H1 (cell line): ENCODE results near the gene ERI3. TPM values are rescaled to one million over a fixed set of nuclear protein-coding genes. Genes with fewer than 3 reads are reported as not detected.

Source experiments
- CTCF ChIA-PET: fragments of 300-600 bp; sonication (Branson Sonifier 250); formaldehyde crosslinking; loops from one replicate; lab custom pipeline; 2021; ENCODE audit not compliant: partially characterized antibody; lab: Charles Lee
- POLR2A ChIA-PET: fragments of 300-600 bp; sonication (Branson Sonifier 250); formaldehyde crosslinking; loops from one replicate; lab custom pipeline; 2021; ENCODE audit warnings: inconsistent platforms; ENCODE audit not compliant: partially characterized antibody; lab: Charles Lee
- DNase-seq, 2 experiments: peaks; one replicate each; pipeline versions ENCODE4 v3.0.0 to v3.0.0-alpha.2; 2010 to 2022; ENCODE audit warnings: low spot score in 2 of 2, low read depth in 1 of 2, mixed read lengths in 1 of 2
- FAIRE-seq: peaks from 2 replicates; lab custom pipeline; 2011; peaks lifted over from hg19 to GRCh38; lab: Jason Lieb, UNC
- H2AFZ ChIP-seq: 2 replicates; pipeline ENCODE4 v1.8.1; 2012; ENCODE audit warnings: low read length, inconsistent platforms
- H2AK5ac ChIP-seq: 2 replicates; pipeline ENCODE4 v1.6.1; 2013; ENCODE audit warnings: low read depth, low read length
- H2BK120ac ChIP-seq: replicated peaks from 2 replicates; pipeline ENCODE3; 2013; ENCODE audit warnings: low read depth, low read length, inconsistent platforms
- H2BK12ac ChIP-seq: 2 replicates; pipeline ENCODE4 v1.6.1; 2013; ENCODE audit warnings: low read depth, low read length
- H2BK15ac ChIP-seq: 2 replicates; pipeline ENCODE4 v1.6.1; 2013; ENCODE audit warnings: low read length
- H2BK20ac ChIP-seq: 2 replicates; pipeline ENCODE4 v1.6.1; 2013; ENCODE audit warnings: low read length
- H2BK5ac ChIP-seq: 2 replicates; pipeline ENCODE4 v1.6.1; 2013; ENCODE audit warnings: low read depth, low read length
- H3K14ac ChIP-seq: 2 replicates; pipeline ENCODE4 v1.6.1; 2013; ENCODE audit warnings: inconsistent platforms; ENCODE audit not compliant: insufficient read length
- H3K18ac ChIP-seq: 2 replicates; pipeline ENCODE4 v1.6.1; 2013; ENCODE audit warnings: low read length; ENCODE audit errors: extremely low read depth
- H3K23ac ChIP-seq: 2 replicates; pipeline ENCODE4 v1.6.1; 2013; ENCODE audit warnings: inconsistent platforms; ENCODE audit not compliant: insufficient read length
- H3K23me2 ChIP-seq: 2 replicates; pipeline ENCODE4 v1.6.1; 2013; ENCODE audit warnings: low read depth, low read length
- H3K27ac ChIP-seq: 2 replicates; pipeline ENCODE4 v1.6.1; 2011; ENCODE audit warnings: low read depth, low read length, inconsistent platforms
- H3K27me3 ChIP-seq, 4 experiments: replicated peaks in 1 of 4; 1 replicate in 1 of 4; 2 replicates in 3 of 4; pipeline versions ENCODE4 v1.6.1 to v1.8.1; 2011 to 2013; ENCODE audit warnings: low read length in 3 of 4, mild to moderate bottlenecking in 3 of 4, inconsistent platforms in 2 of 4, mixed read lengths in 2 of 4, moderate library complexity in 1 of 4; ENCODE audit not compliant: control insufficient read depth in 3 of 4, insufficient read depth in 3 of 4; ENCODE audit errors: extremely low read depth in 1 of 4
- H3K36me3 ChIP-seq, 4 experiments: 2 replicates each; pipeline versions ENCODE4 v1.6.1 to v1.8.1; 2011 to 2013; ENCODE audit warnings: mild to moderate bottlenecking in 4 of 4, low read length in 3 of 4, moderate library complexity in 2 of 4, control low read depth in 1 of 4, inconsistent platforms in 1 of 4; ENCODE audit not compliant: insufficient read depth in 4 of 4, control insufficient read depth in 2 of 4
- H3K4ac ChIP-seq: replicated peaks from 2 replicates; pipeline ENCODE3; 2013; ENCODE audit warnings: low read length, low read depth, mixed read lengths, inconsistent platforms; ENCODE audit not compliant: insufficient read length
- H3K4me1 ChIP-seq, 4 experiments: replicated peaks in 1 of 4; 1 replicate in 1 of 4; 2 replicates in 3 of 4; pipeline versions ENCODE4 v1.6.1 to v1.8.1; 2011 to 2013; ENCODE audit warnings: low read length in 3 of 4, inconsistent platforms in 2 of 4, mixed read lengths in 1 of 4; ENCODE audit not compliant: insufficient read depth in 4 of 4, control insufficient read depth in 3 of 4
- H3K4me2 ChIP-seq, 2 experiments: 2 replicates each; pipeline versions ENCODE4 v1.6.1 to v1.8.1; 2011 to 2013; ENCODE audit warnings: low read depth in 2 of 2, low read length in 2 of 2, control low read depth in 1 of 2, inconsistent platforms in 1 of 2, mild to moderate bottlenecking in 1 of 2; ENCODE audit not compliant: insufficient read depth in 1 of 2
- H3K4me3 ChIP-seq, 4 experiments: fragments of 200-600, 300-600 bp in 1 of 4; sonication (generic), shearing (Covaris generic), sonication (Bioruptor Twin) in 1 of 4; 2 replicates each; pipeline versions ENCODE4 v1.5.1 to v1.8.1; 2011 to 2016; ENCODE audit warnings: low read length in 4 of 4, low read depth in 3 of 4, control low read depth in 2 of 4, inconsistent platforms in 2 of 4, mild to moderate bottlenecking in 2 of 4, mixed read lengths in 1 of 4, moderate library complexity in 1 of 4; ENCODE audit not compliant: insufficient read depth in 2 of 4; ENCODE audit errors: extremely low read depth in 1 of 4
- H3K56ac ChIP-seq: replicated peaks from 2 replicates; pipeline ENCODE3; 2013; ENCODE audit warnings: low read depth, mild to moderate bottlenecking, mixed read lengths, low read length, inconsistent platforms; ENCODE audit not compliant: insufficient read length
- H3K79me1 ChIP-seq: 2 replicates; pipeline ENCODE4 v1.6.1; 2013; ENCODE audit warnings: low read depth, low read length, control low read depth
- H3K79me2 ChIP-seq, 2 experiments: 2 replicates each; pipeline versions ENCODE4 v1.6.1 to v1.8.1; 2012 to 2013; ENCODE audit warnings: low read length in 2 of 2, mild to moderate bottlenecking in 2 of 2, inconsistent platforms in 1 of 2; ENCODE audit not compliant: insufficient read depth in 2 of 2, control insufficient read depth in 1 of 2
- H3K9ac ChIP-seq, 4 experiments: replicated peaks in 1 of 4; 1 replicate in 1 of 4; 2 replicates in 3 of 4; pipeline versions ENCODE4 v1.6.1 to v1.8.1; 2011 to 2013; ENCODE audit warnings: low read depth in 3 of 4, low read length in 3 of 4, control low read depth in 2 of 4, mild to moderate bottlenecking in 2 of 4, moderate library complexity in 2 of 4, inconsistent platforms in 1 of 4; ENCODE audit errors: extremely low read depth in 1 of 4
- H3K9me3 ChIP-seq, 2 experiments: 2 replicates each; pipeline versions ENCODE4 v1.6.1 to v1.8.1; 2012 to 2013; ENCODE audit warnings: mild to moderate bottlenecking in 2 of 2, moderate library complexity in 2 of 2, control low read depth in 1 of 2, inconsistent platforms in 1 of 2, low read depth in 1 of 2, low read length in 1 of 2, mixed read lengths in 1 of 2; ENCODE audit not compliant: insufficient read depth in 2 of 2
- H4K20me1 ChIP-seq, 2 experiments: replicated peaks in 1 of 2; 2 replicates each; pipeline versions ENCODE3 to v1.8.1; 2011 to 2013; ENCODE audit warnings: inconsistent platforms in 2 of 2, low read length in 2 of 2, mild to moderate bottlenecking in 1 of 2; ENCODE audit not compliant: insufficient read depth in 2 of 2, control insufficient read depth in 1 of 2
- H4K5ac ChIP-seq: 2 replicates; pipeline ENCODE4 v1.6.1; 2013; ENCODE audit warnings: low read length, low read depth, mixed read lengths, inconsistent platforms; ENCODE audit not compliant: insufficient read length
- H4K8ac ChIP-seq: 2 replicates; pipeline ENCODE4 v1.8.0; 2013; ENCODE audit warnings: mild to moderate bottlenecking, moderate library complexity, low read length, inconsistent platforms; ENCODE audit not compliant: insufficient read depth; ENCODE audit errors: extremely low read depth
- H4K91ac ChIP-seq: replicated peaks from 2 replicates; pipeline ENCODE3; 2013; ENCODE audit warnings: low read length, mixed read lengths, inconsistent platforms; ENCODE audit not compliant: insufficient read length
- KDM4A ChIP-seq: IDR thresholded peaks from one replicate; pipeline ENCODE4 v1.7.1; 2012; ENCODE audit warnings: low read depth, mild to moderate bottlenecking, moderate library complexity, low read length, inconsistent platforms; ENCODE audit not compliant: severe bottlenecking
- WGBS, 2 experiments: shearing (Covaris generic) in 1 of 2; methylation state at CpG; one replicate each; pipeline versions ENCODE4 v1.1.6 to v1.1.7; 2013 to 2015; ENCODE audit warnings: low lambda C conversion rate in 2 of 2, mixed read lengths in 2 of 2, inconsistent platforms in 1 of 2, low coverage in 1 of 2, missing lambda C conversion rate in 1 of 2; ENCODE audit not compliant: insufficient replicate concordance in 2 of 2, insufficient coverage in 1 of 2, insufficient read length in 1 of 2; ENCODE audit errors: extremely low coverage in 1 of 2, missing lambda C conversion rate in 1 of 2; 5-methylcytosine and 5-hydroxymethylcytosine counted together
- polyA plus RNA-seq, 7 experiments: library from polyadenylated mRNA; depleted of rRNA in 3 of 7; stranded (reverse) in 5 of 7; unstranded in 2 of 7; fragments of >200 nt in 5 of 7; fragments of 200-250 nt in 2 of 7; gene quantifications; 1 replicate in 5 of 7; 2 replicates in 1 of 7; 4 replicates in 1 of 7; pipeline versions ENCODE4 v1.2.1 to v1.2.3, GENCODE V29; 2011 to 2013; ENCODE audit warnings: missing spikeins in 2 of 7, mixed read lengths in 2 of 7
- total RNA-seq: library from RNA; stranded (reverse); fragmentation: NEBNext Ultra II Directional; extraction: Animal tissue kit (Norgen Biotek cat#: 25700); gene quantifications from 2 replicates; pipeline ENCODE4 v1.2.1, GENCODE V29; 2021
- TF ChIP-seq, protein P1 (sequence below): IDR thresholded peaks from 2 replicates; pipeline ENCODE4 v1.6.1; 2012; ENCODE audit warnings: inconsistent platforms

The ERI3 gene
- total and polyA plus RNA-seq, 2 of the 8 experiments (the other 6 are each of a cell fraction or from before 2014, with no cell fraction given), result 81.1 to 199 TPM

DNA sequence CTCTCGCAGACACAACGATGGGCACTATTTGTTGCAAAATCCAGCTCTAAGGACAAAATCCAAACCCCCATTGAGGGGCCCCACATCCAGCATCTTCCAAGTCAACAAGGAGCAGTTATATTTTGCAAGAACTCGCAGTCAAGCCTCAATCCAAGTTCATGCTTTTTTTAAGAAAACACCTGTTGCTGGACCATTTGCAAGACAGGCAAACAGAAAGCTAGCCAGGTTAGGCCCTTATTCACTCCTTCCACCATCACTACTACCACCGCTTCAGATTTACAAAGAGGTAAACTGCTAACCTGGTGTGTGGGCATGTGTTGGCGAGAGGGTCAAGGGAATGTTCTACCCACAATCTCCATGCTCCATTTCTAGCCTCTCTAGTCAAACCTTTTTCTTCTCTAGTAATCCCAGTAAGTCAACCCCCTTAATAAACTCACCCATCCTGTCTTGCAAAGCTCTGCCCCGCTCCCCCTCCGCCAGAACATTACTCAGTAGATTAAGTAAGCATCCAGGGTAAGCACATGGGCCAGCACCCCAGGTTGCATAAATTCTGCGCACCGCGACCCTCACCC, 703 bp downstream of the ERI3 start:
- Histone ChIP-seq H2AFZ (no peak overlapping the region), H2AK5ac (no peak overlapping the region), H3K79me1 (peaks cover 8% of the 10 kb centered on the region), H3K4ac (no peak overlapping the region), H3K4me2 (peak overlapping the region; percentile 78 to 87), H2BK5ac (no peak overlapping the region), H3K56ac (peak overlapping the region; percentile 17), H4K20me1 (no peaks in the 10 kb centered on the region), H3K27ac (peak overlapping the region; percentile 77), H3K9me3 (no peaks in the 10 kb centered on the region), H3K4me3 (peak overlapping the region; percentile 74 to 90 (median 82)), H2BK12ac (no peak overlapping the region), H3K23ac (no peak overlapping the region), H3K79me2 (peaks cover 0 to 39% of the 10 kb centered on the region in 2 experiments; a peak in 3 of 4 replicates), H2BK15ac (no peak overlapping the region), H4K91ac (no peak overlapping the region), H3K23me2 (peaks cover 2% of the 10 kb centered on the region; the same call in 1 of the 2 replicates), H4K5ac (no peak overlapping the region), H2BK20ac (no peak overlapping the region), H3K9ac (peak overlapping the region; percentile 15 to 95 (median 85); a peak in 6 of 7 replicates), H3K27me3 (no peaks in the 10 kb centered on the region), H4K8ac (peak overlapping the region; percentile 88; the same call in 1 of the 2 replicates), H2BK120ac (no peak overlapping the region), H3K14ac (no peak overlapping the region), H3K36me3 (peaks cover 0 to 2% (median 0%) of the 10 kb centered on the region in 4 experiments; a peak in 1 of 8 replicates), H3K4me1 (peaks cover 0 to 15% (median 6%) of the 10 kb centered on the region in 4 experiments; a peak in 6 of 7 replicates), H3K18ac (no peak overlapping the region)
- no peak for FAIRE-seq
- 32% methylated on average over 10 of the region's 10 CpGs; no CpG with 5 or more reads in 1 of the 2 experiments for WGBS, 2 experiments
- TF ChIP-seq, protein P1, sequence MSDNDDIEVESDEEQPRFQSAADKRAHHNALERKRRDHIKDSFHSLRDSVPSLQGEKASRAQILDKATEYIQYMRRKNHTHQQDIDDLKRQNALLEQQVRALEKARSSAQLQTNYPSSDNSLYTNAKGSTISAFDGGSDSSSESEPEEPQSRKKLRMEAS, result peak; percentile 38
- no peak for TF ChIP-seq KDM4A
- DNase-seq, result peak in 1 of 2 experiments; percentile 60
- ChIA-PET CTCF (interaction anchor here (1.2 to 4.0 kb wide), 5 partner anchors 24 to 193 kb away, joined by 4 to 11 read pairs (median 4); no protein-coding TSS in a partner anchor), POLR2A (interaction anchor here (0.8 to 1.5 kb wide), 5 partner anchors 19 to 297 kb away, joined by 3 to 4 read pairs (median 3); no protein-coding TSS in a partner anchor)
